GM19397 (cell line): ENCODE measurements around the gene CLASRP.
A peak's percentile ranks its signal among the peaks of the same experiment; 100 is the strongest.
"Not testable (repeated sequence)": the region's sequence is repeated elsewhere in the genome, so short reads cannot be mapped to it uniquely, and the experiment has no call there.

Source experiments
- ATAC-seq: cut with Tn5 transposase; IDR thresholded peaks from one replicate; pipeline ENCODE4 v1.9.1; 2021; ENCODE audit warnings: mild to moderate bottlenecking, moderate library complexity; ENCODE audit not compliant: unreplicated experiment

CLASRP gene

GRCh38 chr19:45038931-45039893 is at the start of gene CLASRP:
TSS of gene CLASRP (plus strand) at chr19:45039045. CDS start at chr19:45040213, 1,168 bp downstream.
- ATAC-seq, result peak; percentile 89

GRCh38 chr19:44990459-44990858 is 48.4 kb upstream of the CLASRP start:
- ATAC-seq, result no peak

GRCh38 chr19:44990966-44991365 is 47.9 kb upstream of the CLASRP start:
- ATAC-seq, result no peak

DNA sequence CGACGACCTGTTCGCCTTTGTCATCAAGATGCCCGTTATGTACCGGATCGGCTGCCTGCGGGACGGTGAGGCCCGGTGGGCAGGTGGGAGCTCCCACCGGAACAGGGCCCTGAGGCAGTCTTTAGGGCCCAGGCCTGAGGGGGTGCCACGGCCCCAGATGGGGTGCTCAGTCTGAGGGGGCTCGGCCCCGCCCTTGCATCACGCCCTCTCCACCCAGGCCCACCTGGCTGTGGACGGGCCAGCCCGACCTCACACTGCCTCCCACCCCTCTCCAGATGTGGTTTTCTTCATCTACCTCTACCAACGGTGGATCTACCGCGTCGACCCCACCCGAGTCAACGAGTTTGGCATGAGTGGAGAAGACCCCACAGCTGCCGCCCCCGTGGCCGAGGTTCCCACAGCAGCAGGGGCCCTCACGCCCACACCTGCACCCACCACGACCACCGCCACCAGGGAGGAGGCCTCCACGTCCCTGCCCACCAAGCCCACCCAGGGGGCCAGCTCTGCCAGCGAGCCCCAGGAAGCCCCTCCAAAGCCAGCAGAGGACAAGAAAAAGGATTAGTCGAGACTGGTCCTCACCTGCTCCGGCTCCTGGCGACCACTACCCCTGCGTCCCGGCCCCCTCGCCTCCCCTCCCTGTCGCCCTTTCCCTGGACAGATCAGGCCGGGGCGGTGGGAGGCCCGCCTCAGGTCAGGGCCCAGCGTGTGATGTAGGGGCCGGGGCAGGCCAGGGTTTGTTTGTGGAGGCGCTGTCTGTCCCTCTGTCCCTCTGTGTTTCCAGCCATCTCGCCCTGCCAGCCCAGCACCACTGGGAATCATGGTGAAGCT is 46.3 kb upstream of the CLASRP start:
- ATAC-seq, result no peak

GRCh38 chr19:44993526-44993925 is 45.3 kb upstream of the CLASRP start:
- no peak for ATAC-seq

DNA sequence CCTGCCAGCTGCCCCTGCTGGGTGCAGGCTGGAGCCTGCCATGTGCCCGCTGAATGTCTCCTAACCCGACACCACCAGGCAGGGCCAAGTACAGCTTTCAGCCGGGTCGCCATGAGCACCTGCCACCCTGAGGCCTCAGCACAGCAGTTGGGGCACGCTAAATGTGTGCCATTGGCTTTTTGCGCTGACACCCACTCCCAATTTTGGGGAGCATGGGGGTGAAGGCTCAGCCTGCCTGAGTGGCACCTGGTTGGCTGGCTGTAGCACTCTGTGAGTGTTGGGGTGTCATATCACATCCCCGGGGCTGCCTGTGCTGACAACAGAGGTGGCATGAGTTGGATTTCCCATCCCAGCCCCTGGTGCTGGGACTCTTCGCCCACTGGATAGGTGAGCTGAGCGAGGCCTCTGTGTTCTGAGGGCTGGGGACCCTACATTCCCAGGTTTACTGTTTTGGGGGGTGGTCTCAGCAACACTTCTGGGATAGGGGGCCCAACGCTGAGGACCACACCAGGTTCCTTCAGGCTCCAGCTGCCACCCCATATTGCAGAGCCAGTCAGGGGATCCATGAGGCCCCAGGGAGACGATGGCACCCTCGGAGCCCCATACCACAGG is 44.8 kb upstream of the CLASRP start:
- ATAC-seq, result no peak

GRCh38 chr19:44998025-44998424 is 40.8 kb upstream of the CLASRP start:
- ATAC-seq, result no peak

- ATAC-seq, result not testable (repeated sequence)
Measured at GRCh38 chr19:44999131-44999925, 39.5 kb upstream of the CLASRP start.

GRCh38 chr19:45000665-45001064 is 38.2 kb upstream of the CLASRP start:
- ATAC-seq, result not testable (repeated sequence)

DNA sequence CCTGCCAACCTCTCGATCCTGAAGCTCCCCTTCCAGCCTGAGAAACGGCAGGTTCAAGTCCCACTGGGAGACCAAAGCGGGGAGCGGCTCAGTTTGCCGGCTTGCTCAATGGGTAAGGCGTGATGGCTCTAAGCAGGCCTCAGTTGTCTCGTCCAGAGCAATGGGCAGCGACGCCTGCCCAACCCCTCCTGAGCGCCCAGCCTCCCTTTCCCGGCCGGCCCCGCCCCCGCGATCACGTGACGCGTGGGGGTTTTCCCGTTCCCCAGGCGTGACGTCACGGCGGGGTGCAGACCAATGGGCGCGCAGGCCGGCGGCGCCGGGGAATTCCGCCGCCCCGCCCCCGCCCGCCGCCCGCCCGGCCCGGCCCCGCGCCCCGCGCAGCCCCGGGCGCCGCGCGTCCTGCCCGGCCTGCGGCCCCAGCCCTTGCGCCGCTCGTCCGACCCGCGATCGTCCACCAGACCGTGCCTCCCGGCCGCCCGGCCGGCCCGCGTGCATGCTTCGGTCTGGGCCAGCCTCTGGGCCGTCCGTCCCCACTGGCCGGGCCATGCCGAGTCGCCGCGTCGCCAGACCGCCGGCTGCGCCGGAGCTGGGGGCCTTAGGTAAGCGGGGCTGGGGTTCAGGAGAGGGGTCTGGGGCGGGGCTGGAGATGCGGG is 37.6 kb upstream of the CLASRP start, which contains the start of gene RELB:
RELB (plus strand) TSS at position 378 of the 653 bp plus-strand sequence; CDS start at position 494, 116 bp downstream.
- ATAC-seq, result peak; percentile 60

DNA sequence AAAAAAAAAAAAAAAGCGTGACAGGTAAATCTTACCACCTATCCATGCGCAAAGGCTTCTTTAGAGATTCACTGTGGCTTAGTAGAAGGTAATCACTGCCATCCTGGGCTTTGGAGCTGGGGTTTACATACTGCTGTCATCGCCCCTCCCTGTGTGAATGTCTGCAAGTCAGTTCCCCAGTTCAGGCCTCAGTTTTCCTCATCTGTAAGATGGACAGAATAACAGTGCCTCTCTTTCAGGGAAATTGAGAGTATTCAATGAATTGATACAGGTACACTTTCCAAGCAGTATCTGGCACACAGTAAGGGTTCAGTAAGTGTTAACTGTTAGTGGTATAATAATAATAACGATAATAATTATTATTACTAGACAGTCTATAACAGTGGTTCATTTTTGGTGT is 35.4 kb upstream of the CLASRP start:
- ATAC-seq, result no peak

DNA sequence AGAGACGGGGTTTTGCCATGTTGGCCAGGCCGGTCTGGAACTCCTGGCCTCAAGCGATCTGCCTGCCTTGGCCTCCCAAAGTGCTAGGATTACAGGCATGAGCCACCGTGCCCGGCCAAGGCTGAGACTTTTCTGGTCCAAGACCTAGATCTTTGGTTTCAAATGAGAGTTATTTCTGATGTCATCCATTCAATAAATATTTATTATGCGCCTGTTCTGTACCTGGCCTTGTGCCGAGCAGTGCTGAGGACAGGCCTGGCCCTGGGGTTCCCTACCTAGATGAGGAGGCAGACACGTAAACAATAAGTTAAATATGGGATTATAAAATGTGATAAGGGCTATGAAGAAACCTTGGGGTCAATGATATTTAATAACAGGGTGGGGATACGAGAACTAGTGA is 33.1 kb upstream of the CLASRP start:
- ATAC-seq, result no peak

GRCh38 chr19:45008552-45008951 is 30.3 kb upstream of the CLASRP start:
- ATAC-seq, result no peak

- no peak for ATAC-seq
Measured at GRCh38 chr19:45009625-45010255, 29.1 kb upstream of the CLASRP start.

DNA sequence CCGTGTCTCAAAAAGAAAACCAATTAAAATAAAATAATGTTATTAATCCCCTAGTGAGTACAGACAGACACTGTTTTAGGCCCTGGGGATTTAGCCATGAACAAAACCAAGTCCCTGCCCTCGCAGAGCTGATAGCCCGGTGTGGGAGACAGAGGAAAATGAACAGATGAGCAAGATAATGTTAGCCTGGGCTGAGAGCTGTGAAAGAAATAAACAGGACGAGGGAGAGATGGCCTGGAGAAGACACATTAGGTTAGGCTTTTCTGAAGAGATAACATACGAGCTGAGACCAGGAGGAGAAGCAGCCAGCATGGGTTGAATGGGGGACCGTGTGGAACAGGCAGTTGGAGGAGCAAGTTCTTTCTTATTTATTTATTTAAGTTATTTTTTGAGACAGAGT is 28.5 kb upstream of the CLASRP start:
- no peak for ATAC-seq

DNA sequence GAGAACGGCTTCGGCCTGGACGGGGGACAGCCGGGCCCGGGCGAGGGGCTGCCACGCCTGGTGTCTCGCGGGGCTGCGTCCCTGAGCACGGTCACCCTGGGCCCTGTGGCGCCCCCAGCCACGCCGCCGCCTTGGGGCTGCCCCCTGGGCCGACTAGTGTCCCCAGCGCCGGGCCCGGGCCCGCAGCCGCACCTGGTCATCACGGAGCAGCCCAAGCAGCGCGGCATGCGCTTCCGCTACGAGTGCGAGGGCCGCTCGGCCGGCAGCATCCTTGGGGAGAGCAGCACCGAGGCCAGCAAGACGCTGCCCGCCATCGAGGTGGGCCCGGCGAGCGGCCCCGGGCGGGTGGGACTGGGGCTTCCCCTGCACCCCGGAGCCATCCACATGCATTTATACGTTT is 26.9 kb upstream of the CLASRP start:
- no peak for ATAC-seq

DNA sequence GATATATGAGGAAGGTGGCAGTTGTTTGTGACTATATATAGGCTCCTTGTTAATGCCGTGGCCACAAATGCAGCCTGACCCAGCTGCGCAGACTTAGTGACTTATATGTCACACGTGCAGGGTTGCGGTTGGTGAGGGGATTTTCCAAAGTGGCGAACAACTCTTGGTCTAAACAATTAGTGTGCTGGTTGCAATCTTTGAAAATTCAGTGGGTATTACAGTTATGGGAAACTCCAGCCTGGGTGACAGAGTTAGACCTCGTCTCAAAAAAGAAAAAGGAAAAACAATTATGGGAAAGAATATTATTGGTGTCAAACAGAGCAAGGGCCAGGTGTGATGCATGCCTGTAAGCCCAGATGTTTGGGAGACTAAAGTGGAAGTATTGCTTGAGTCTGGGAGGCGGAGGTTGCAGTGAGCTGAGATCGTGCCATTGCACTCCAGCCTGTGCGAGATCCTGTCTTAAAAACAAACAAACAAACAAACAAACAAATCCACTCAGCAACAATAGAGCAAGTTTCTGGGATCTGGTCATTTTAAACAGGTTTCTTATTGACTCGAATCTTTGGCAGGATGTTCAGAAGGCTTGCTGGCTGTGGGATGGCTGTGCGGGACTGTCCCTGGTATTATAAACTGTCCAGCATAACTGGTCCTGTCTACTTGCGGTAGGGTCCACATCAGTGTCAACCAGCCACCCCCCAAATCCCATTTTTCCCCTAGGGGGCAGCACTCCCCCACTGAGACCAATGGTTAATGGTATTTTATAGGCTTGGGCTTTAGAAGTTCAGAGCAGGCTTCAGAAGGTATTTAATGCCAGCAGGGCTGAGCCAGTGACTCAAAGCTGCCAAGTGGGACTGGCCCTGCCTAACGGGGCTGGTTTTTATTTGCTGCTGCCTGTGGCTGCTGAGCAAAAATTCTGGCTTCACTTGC is 22.2 kb upstream of the CLASRP start:
- peak; percentile 70 for ATAC-seq

- no peak for ATAC-seq
Measured at GRCh38 chr19:45019187-45019586, 19.7 kb upstream of the CLASRP start.
